Transverse colon (tissue), 4 donors: ENCODE measurements around the gene FAM168B. TPM values are rescaled to one million over a fixed set of nuclear protein-coding genes. Genes with fewer than 3 reads are reported as not detected.

Experiments
- DNase-seq: peaks from one replicate; pipeline ENCODE4 v3.0.0-alpha.2; 2019
- H3K27ac ChIP-seq, 4 donors: fragments of 200-600 bp; sonication (generic); 2 replicates each; pipeline ENCODE4 v1.5.1; 2016 to 2018; ENCODE audit warnings: inconsistent platforms in 4 of 4
- H3K27me3 ChIP-seq: fragments of 200-600 bp; sonication (generic); 2 replicates; pipeline ENCODE4 v1.5.1; 2017; ENCODE audit warnings: inconsistent platforms
- H3K36me3 ChIP-seq, 4 donors: fragments of 200-600 bp; sonication (generic); 2 replicates each; pipeline ENCODE4 v1.5.1; 2017 to 2019; ENCODE audit warnings: inconsistent platforms in 4 of 4
- H3K4me1 ChIP-seq, 4 donors: fragments of 200-600 bp; sonication (generic); 2 replicates each; pipeline ENCODE4 v1.5.1; 2017 to 2020; ENCODE audit warnings: inconsistent platforms in 4 of 4
- H3K4me3 ChIP-seq, 4 donors: fragments of 200-600 bp; sonication (generic); 1 replicate in 1 of 4; 2 replicates in 3 of 4; pipeline versions ENCODE4 v1.5.1 to v1.6.1; 2017 to 2019; ENCODE audit warnings: inconsistent platforms in 4 of 4
- H3K9me3 ChIP-seq, 2 donors: fragments of 200-600 bp; sonication (generic); 2 replicates each; pipeline ENCODE4 v1.5.1; 2017 to 2019; ENCODE audit warnings: inconsistent platforms in 2 of 2
- CTCF ChIP-seq, 5 experiments: fragments of 200-600 bp in 3 of 5; fragments of 450-650 bp in 2 of 5; sonication (generic) in 3 of 5; IDR thresholded peaks; 1 replicate in 2 of 5; 2 replicates in 3 of 5; pipeline ENCODE4 v1.5.1; 2016 to 2017; ENCODE audit warnings: antibody characterized with exemption in 5 of 5, inconsistent platforms in 3 of 5, mild to moderate bottlenecking in 2 of 5, moderate library complexity in 1 of 5
- EP300 ChIP-seq: sonication (generic); formaldehyde crosslinking; IDR thresholded peaks from one replicate; pipeline ENCODE4 v1.6.1; 2017; ENCODE audit warnings: antibody characterized with exemption, low read depth
- POLR2A ChIP-seq: fragments of 450-650 bp; IDR thresholded peaks from one replicate; pipeline ENCODE4 v1.6.1; 2016; ENCODE audit warnings: antibody characterized with exemption, mild to moderate bottlenecking, moderate library complexity
- POLR2AphosphoS5 ChIP-seq, 3 donors: sonication (generic); formaldehyde crosslinking; IDR thresholded peaks; one replicate each; pipeline ENCODE4 v1.6.1; 2016; ENCODE audit warnings: antibody characterized with exemption in 3 of 3
- WGBS, 2 donors: methylation state at CpG; one replicate each; pipeline ENCODE4 v1.1.5; 2018; ENCODE audit warnings: low coverage in 1 of 2; 5-methylcytosine and 5-hydroxymethylcytosine counted together
- in situ Hi-C, 4 donors: fragments of 200-750 bp; cut with MboI; loops; one replicate each; pipeline versions ENCODE4 v1.15.0 to v1.15.1; 2017; ENCODE audit warnings: low sequenced_read_pairs in 3 of 4, low pct_ligation_motif_present in 1 of 4, low pct_unique_long_range_greater_than_20kb in 1 of 4
- intact Hi-C: fragments of 100-400 bp; cut with DNase I; formaldehyde crosslinking; loops from one replicate; pipeline ENCODE4 v1.15.1; 2023; ENCODE audit warnings: low total_unique reads
- total RNA-seq, 4 donors: library from RNA; depleted of rRNA; stranded (reverse); fragments of >200 nt; gene quantifications; one replicate each; pipeline ENCODE4 v1.1.0, GENCODE V29; 2016

FAM168B gene
- total RNA-seq, 4 donors from 2014 or later: 31.6 to 124 (median 110) TPM

DNA sequence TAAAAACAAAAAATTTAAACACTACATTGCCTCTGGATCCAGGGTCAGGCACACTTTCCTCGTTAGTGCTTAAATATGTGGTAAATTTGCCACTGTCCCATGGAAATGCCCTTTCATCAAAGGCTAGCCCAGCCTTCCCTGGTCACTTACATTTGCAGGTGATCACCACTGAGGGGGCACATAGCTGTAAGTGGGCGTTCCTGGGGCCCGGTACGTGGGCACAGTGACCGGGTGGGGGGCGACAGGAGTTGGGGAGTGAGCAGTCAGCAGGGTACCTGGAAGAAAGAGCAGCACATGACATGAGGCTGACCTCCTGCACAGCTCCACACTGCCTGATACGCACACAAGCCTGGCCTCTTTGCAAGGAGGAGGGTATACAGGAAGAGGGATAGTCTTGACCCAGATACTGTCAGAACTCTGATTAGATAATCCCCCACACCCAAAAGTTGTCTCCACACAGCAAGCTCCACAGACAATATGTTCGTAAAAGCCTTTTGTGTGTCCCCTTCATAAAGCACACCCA, 40.5 kb downstream of the FAM168B start:
- in situ Hi-C loops: no loop called here
- 91 to 100% methylated on average over 1 to 8 of the region's 8 CpGs for WGBS, 2 donors
- H3K4me3 ChIP-seq: no peak overlapping the region

DNA sequence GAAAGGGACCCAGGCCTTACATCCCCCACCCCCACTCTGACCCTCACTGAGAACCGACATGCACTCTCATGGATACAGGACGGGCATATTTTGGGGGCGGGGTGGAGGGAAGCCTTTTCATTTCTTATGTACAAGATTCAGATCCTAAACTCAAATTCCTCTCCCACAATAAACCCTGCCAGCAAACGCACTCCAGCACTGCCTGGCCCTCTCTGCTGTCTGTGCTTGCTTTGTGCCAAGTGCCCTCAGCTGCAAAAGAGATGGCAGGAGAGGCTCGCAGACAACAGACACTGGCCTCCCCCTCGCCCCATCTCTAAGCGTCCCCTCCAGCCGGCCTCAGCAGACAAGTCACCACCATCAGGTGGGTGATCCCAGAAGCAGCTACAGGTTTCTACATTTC, 42.4 kb downstream of the FAM168B start:
- WGBS, 2 donors: 94 to 100% methylated on average over 1 to 8 of the region's 8 CpGs
- no peaks in the 10 kb centered on the region for H3K27me3 ChIP-seq
- no peak overlapping the region for H3K27ac ChIP-seq
- H3K9me3 ChIP-seq: no peaks in the 10 kb centered on the region
- in situ Hi-C loops: no loop called here
- no peaks in the 10 kb centered on the region for H3K4me1 ChIP-seq
- intact Hi-C loops: no loop called here
- TF ChIP-seq POLR2A: no peak
- no peak for TF ChIP-seq EP300
- no peak overlapping the region for H3K4me3 ChIP-seq
- no peak for DNase-seq
- H3K36me3 ChIP-seq: peaks cover 0 to 57% (median 24%) of the 10 kb centered on the region in 4 donors

More for the DNA sequence above, 40.5 kb downstream of the FAM168B start:
- intact Hi-C loops: no loop called here
- Histone ChIP-seq H3K36me3 (peaks cover 0 to 63% (median 24%) of the 10 kb centered on the region in 4 donors), H3K4me1 (peaks cover 0 to 8% (median 3%) of the 10 kb centered on the region in 4 donors), H3K27me3 (no peaks in the 10 kb centered on the region), H3K9me3 (no peaks in the 10 kb centered on the region), H3K27ac (no peak overlapping the region)
- no peak for DNase-seq
- TF ChIP-seq POLR2AphosphoS5 (IDR thresholded peaks at IDR 0.05) (no peak), POLR2A (no peak), EP300 (no peak), CTCF (IDR thresholded peaks at IDR 0.05) (no peak)

- intact Hi-C loops: no loop called here
- Histone ChIP-seq H3K27ac (no peak overlapping the region), H3K4me1 (no peaks in the 10 kb centered on the region), H3K4me3 (no peak overlapping the region), H3K9me3 (no peaks in the 10 kb centered on the region), H3K27me3 (no peaks in the 10 kb centered on the region), H3K36me3 (peaks cover 0 to 49% (median 19%) of the 10 kb centered on the region in 4 donors)
- WGBS, 2 donors: 86% methylated on average over 1 to 7 of the region's 7 CpGs
- DNase-seq: no peak
- in situ Hi-C loops: no loop called here
- TF ChIP-seq POLR2A: no peak
- TF ChIP-seq POLR2AphosphoS5 (IDR thresholded peaks at IDR 0.05): no peak
- TF ChIP-seq CTCF (IDR thresholded peaks at IDR 0.05): no peak
- TF ChIP-seq EP300: no peak
Measured at GRCh38 chr2:131049150-131049718, 44.0 kb downstream of the FAM168B start.

GRCh38 chr2:131048641-131049040, 44.6 kb downstream of the FAM168B start:
- Histone ChIP-seq H3K4me1 (no peaks in the 10 kb centered on the region), H3K27ac (no peak overlapping the region), H3K4me3 (no peak overlapping the region), H3K36me3 (peaks cover 0 to 45% (median 19%) of the 10 kb centered on the region in 4 donors), H3K9me3 (no peaks in the 10 kb centered on the region), H3K27me3 (no peaks in the 10 kb centered on the region)
- intact Hi-C loops (no loop called here), in situ Hi-C loops (no loop called here)
- 93% methylated on average over 6 of the region's 6 CpGs; no CpG with 5 or more reads in 1 of the 2 donors for WGBS, 2 donors
- no peak for DNase-seq
- TF ChIP-seq POLR2AphosphoS5 (IDR thresholded peaks at IDR 0.05) (no peak), POLR2A (no peak), EP300 (no peak), CTCF (IDR thresholded peaks at IDR 0.05) (no peak)
